Astrocyte (in vitro differentiated cells and primary cell): ENCODE data around the gene MEFV. TPM values are rescaled to one million over a fixed set of nuclear protein-coding genes. Genes with fewer than 3 reads are reported as not detected.

Source experiments
- DNase-seq: peaks from one replicate; pipeline ENCODE4 v3.0.0-alpha.2; 2010; ENCODE audit warnings: low read depth
- FAIRE-seq: peaks from 2 replicates; lab custom pipeline; 2011; peaks lifted over from hg19 to GRCh38; lab: Jason Lieb, UNC
- H2AFZ ChIP-seq: 2 replicates; pipeline ENCODE4 v1.6.0; 2012; ENCODE audit warnings: low read depth, low read length, inconsistent platforms
- H3K27ac ChIP-seq: 2 replicates; pipeline ENCODE4 v1.5.1; 2011; ENCODE audit warnings: low read depth, low read length, inconsistent platforms
- H3K27me3 ChIP-seq: 2 replicates; pipeline ENCODE4 v1.6.0; 2011; ENCODE audit warnings: low read length, inconsistent platforms; ENCODE audit not compliant: insufficient read depth
- H3K36me3 ChIP-seq: 2 replicates; pipeline ENCODE4 v1.5.1; 2011; ENCODE audit warnings: low read length, inconsistent platforms; ENCODE audit not compliant: insufficient read depth
- H3K4me1 ChIP-seq: 2 replicates; pipeline ENCODE4 v1.5.1; 2011; ENCODE audit warnings: low read length, inconsistent platforms; ENCODE audit not compliant: insufficient read depth
- H3K4me2 ChIP-seq: 2 replicates; pipeline ENCODE4 v1.6.0; 2012; ENCODE audit warnings: low read length, inconsistent platforms
- H3K4me3 ChIP-seq: 2 replicates; pipeline ENCODE4 v1.5.1; 2011; ENCODE audit warnings: low read depth, mild to moderate bottlenecking, low read length, inconsistent platforms; ENCODE audit not compliant: insufficient read depth
- H3K79me2 ChIP-seq: 2 replicates; pipeline ENCODE4 v1.6.0; 2012; ENCODE audit warnings: mild to moderate bottlenecking, low read length, inconsistent platforms; ENCODE audit not compliant: insufficient read depth
- H3K9ac ChIP-seq: 2 replicates; pipeline ENCODE4 v1.6.0; 2012; ENCODE audit warnings: mild to moderate bottlenecking, low read length, inconsistent platforms
- H3K9me3 ChIP-seq: 2 replicates; pipeline ENCODE4 v1.5.1; 2012; ENCODE audit warnings: low read depth, mild to moderate bottlenecking, low read length, inconsistent platforms; ENCODE audit not compliant: insufficient read depth
- H4K20me1 ChIP-seq: 2 replicates; pipeline ENCODE4 v1.6.0; 2012; ENCODE audit warnings: low read length, inconsistent platforms; ENCODE audit not compliant: insufficient read depth
- H3K27ac Mint-ChIP-seq: one replicate; pipeline ENCODE4 v1.8.0; 2021; ENCODE audit warnings: mild to moderate bottlenecking, mixed read lengths; ENCODE audit not compliant: unreplicated experiment
- H3K27me3 Mint-ChIP-seq: one replicate; pipeline ENCODE4 v1.8.0; 2021; ENCODE audit warnings: low read depth, mixed read lengths; ENCODE audit not compliant: unreplicated experiment
- H3K36me3 Mint-ChIP-seq: one replicate; pipeline ENCODE4 v1.8.0; 2021; ENCODE audit warnings: low read depth, mixed read lengths; ENCODE audit not compliant: unreplicated experiment
- H3K4me1 Mint-ChIP-seq: one replicate; pipeline ENCODE4 v1.8.0; 2021; ENCODE audit warnings: low read depth, mixed read lengths; ENCODE audit not compliant: unreplicated experiment
- H3K4me3 Mint-ChIP-seq: one replicate; pipeline ENCODE4 v1.8.0; 2021; ENCODE audit warnings: mild to moderate bottlenecking, moderate library complexity, mixed read lengths; ENCODE audit not compliant: unreplicated experiment
- H3K9me3 Mint-ChIP-seq: one replicate; pipeline ENCODE4 v1.8.0; 2021; ENCODE audit warnings: mild to moderate bottlenecking, mixed read lengths; ENCODE audit not compliant: unreplicated experiment
- CTCF ChIP-seq: IDR thresholded peaks from 2 replicates; pipeline ENCODE4 v1.5.1; 2011; ENCODE audit warnings: low read depth, mild to moderate bottlenecking, inconsistent platforms, low read length, moderate library complexity; ENCODE audit not compliant: insufficient read depth
- EZH2 ChIP-seq: IDR thresholded peaks from 2 replicates; pipeline ENCODE4 v1.6.1; 2012; ENCODE audit warnings: mild to moderate bottlenecking, low read length, inconsistent platforms; ENCODE audit not compliant: insufficient read depth
- total RNA-seq: library from RNA; stranded (reverse); gene quantifications from 2 replicates; pipeline ENCODE4 v1.2.1, GENCODE V29; 2021

The MEFV gene
- total RNA-seq, 1 donor from 2014 or later, result not detected

DNA sequence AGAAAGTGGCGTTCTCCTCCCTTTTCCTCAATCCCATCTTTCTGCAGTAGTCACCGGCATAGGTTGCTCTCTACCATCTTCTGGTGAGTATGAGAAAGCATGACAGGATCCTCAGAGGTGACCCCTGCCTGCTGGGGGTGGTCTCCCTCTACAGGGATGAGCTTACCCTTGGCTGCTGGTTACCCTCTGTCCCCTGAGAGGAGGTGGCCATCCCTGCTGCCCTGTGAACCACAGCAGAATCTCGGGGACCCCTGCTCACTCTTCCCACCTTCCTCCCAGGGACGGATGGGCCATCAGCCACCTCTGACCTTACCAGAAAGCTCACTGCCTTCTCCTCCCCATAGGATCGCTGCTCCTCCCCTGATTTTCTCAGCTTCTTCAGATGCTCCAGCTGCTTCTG, 7.8 kb downstream of the MEFV start:
- no peak overlapping the region for H3K27ac ChIP-seq
- no peaks in the 10 kb centered on the region for H3K36me3 ChIP-seq
- H3K27me3 ChIP-seq, result no peaks in the 10 kb centered on the region
- no peak overlapping the region for H3K4me3 ChIP-seq
- H4K20me1 ChIP-seq, result no peaks in the 10 kb centered on the region
- TF ChIP-seq EZH2 (no peak), CTCF (no peak)
- peaks cover 22% of the 10 kb centered on the region for H3K27me3 Mint-ChIP-seq
- no peaks in the 10 kb centered on the region for H3K36me3 Mint-ChIP-seq
- no peak overlapping the region for H3K9ac ChIP-seq
- H3K4me1 Mint-ChIP-seq, result no peaks in the 10 kb centered on the region
- H3K79me2 ChIP-seq, result no peaks in the 10 kb centered on the region
- peaks cover 5% of the 10 kb centered on the region for H3K9me3 Mint-ChIP-seq
- DNase-seq (no peak), FAIRE-seq (no peak)
- no peak overlapping the region for H2AFZ ChIP-seq
- no peaks in the 10 kb centered on the region for H3K9me3 ChIP-seq
- H3K27ac Mint-ChIP-seq, result no peak overlapping the region
- H3K4me3 Mint-ChIP-seq, result no peak overlapping the region
- no peak overlapping the region for H3K4me2 ChIP-seq
- no peaks in the 10 kb centered on the region for H3K4me1 ChIP-seq

DNA sequence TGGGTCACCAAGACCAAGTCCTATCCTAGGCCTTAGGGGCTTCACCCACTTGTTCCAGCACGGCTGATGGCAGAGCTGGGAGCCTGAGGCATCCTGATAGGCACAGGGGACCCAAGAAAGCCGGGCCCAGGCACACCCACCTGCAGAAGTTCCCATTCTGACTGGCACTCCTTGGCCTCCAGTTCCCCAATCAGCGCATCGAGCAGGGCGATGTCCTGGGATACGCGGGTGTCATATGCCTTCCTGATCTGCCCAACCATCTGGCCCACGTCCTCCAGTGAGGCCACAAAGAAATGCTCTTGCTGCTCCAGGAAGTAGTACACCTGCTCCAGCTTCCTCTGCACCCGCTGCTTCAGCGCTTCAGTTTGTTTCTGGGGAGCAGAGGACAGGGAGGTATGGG, 9.6 kb downstream of the MEFV start:
- peaks cover 2% of the 10 kb centered on the region for H3K27me3 ChIP-seq

More for the DNA sequence above, 9.6 kb downstream of the MEFV start:
- H3K36me3 ChIP-seq, result no peaks in the 10 kb centered on the region
- H3K9ac ChIP-seq, result no peak overlapping the region
- H3K4me3 Mint-ChIP-seq, result no peak overlapping the region
- H3K4me3 ChIP-seq, result no peak overlapping the region
- no peaks in the 10 kb centered on the region for H4K20me1 ChIP-seq
- no peaks in the 10 kb centered on the region for H3K9me3 ChIP-seq
- H2AFZ ChIP-seq, result no peak overlapping the region
- H3K4me1 ChIP-seq, result no peaks in the 10 kb centered on the region
- no peak overlapping the region for H3K4me2 ChIP-seq
- H3K79me2 ChIP-seq, result no peaks in the 10 kb centered on the region
- FAIRE-seq, result no peak
- no peak overlapping the region for H3K27ac ChIP-seq
- peaks cover 5% of the 10 kb centered on the region for H3K9me3 Mint-ChIP-seq
- peaks cover 31% of the 10 kb centered on the region for H3K27me3 Mint-ChIP-seq
- no peak for DNase-seq
- H3K36me3 Mint-ChIP-seq, result no peaks in the 10 kb centered on the region
- no peaks in the 10 kb centered on the region for H3K4me1 Mint-ChIP-seq
- TF ChIP-seq CTCF, result no peak
- no peak for TF ChIP-seq EZH2
- no peak overlapping the region for H3K27ac Mint-ChIP-seq
